Femur (tissue), 1 donor: ENCODE data around the gene DDX10.
"Not testable (repeated sequence)": the region's sequence is repeated elsewhere in the genome, so short reads cannot be mapped to it uniquely, and the experiment has no call there.

Experiments
- DNase-seq: peaks from one replicate; pipeline ENCODE4 v3.0.0-alpha.2; 2017

The DDX10 gene

GRCh38 chr11:108724974-108725689 is 60.3 kb downstream of the DDX10 start:
- DNase-seq, result no peak

GRCh38 chr11:108726077-108726800 is 61.4 kb downstream of the DDX10 start:
- DNase-seq, result no peak

GRCh38 chr11:108727665-108728064 is 62.8 kb downstream of the DDX10 start:
- DNase-seq, result no peak

- DNase-seq, result no peak
These were observed 64.5 kb downstream of the DDX10 start for GRCh38 chr11:108729227-108729871.

GRCh38 chr11:108732395-108732794 is 67.5 kb downstream of the DDX10 start:
- no peak for DNase-seq

- no peak for DNase-seq
These were observed 68.7 kb downstream of the DDX10 start for GRCh38 chr11:108733479-108734116.

GRCh38 chr11:108734283-108734682 is 69.4 kb downstream of the DDX10 start:
- no peak for DNase-seq

- no peak for DNase-seq
These were observed 70.2 kb downstream of the DDX10 start for GRCh38 chr11:108734956-108735559.

GRCh38 chr11:108740132-108740531 is 75.3 kb downstream of the DDX10 start:
- DNase-seq, result not testable (repeated sequence)

- DNase-seq, result no peak
These were observed 79.0 kb downstream of the DDX10 start for GRCh38 chr11:108743851-108744250.

GRCh38 chr11:108748968-108749367 is 84.1 kb downstream of the DDX10 start:
- no peak for DNase-seq

GRCh38 chr11:108751444-108751843 is 86.6 kb downstream of the DDX10 start:
- DNase-seq, result no peak

GRCh38 chr11:108752297-108752751 is 87.5 kb downstream of the DDX10 start:
- DNase-seq, result no peak

GRCh38 chr11:108754901-108755625 is 90.2 kb downstream of the DDX10 start:
- peak; percentile 38 for DNase-seq

GRCh38 chr11:108757630-108758029 is 92.8 kb downstream of the DDX10 start:
- DNase-seq, result no peak

GRCh38 chr11:108758458-108758857 is 93.6 kb downstream of the DDX10 start:
- DNase-seq, result no peak

- DNase-seq, result no peak
These were observed 101.8 kb downstream of the DDX10 start for GRCh38 chr11:108766596-108767173.

- DNase-seq, result no peak
These were observed 103.5 kb downstream of the DDX10 start for GRCh38 chr11:108768370-108768769.

- DNase-seq, result no peak
These were observed 104.1 kb downstream of the DDX10 start for GRCh38 chr11:108768964-108769363.

- DNase-seq, result no peak
These were observed 109.3 kb downstream of the DDX10 start for GRCh38 chr11:108774037-108774730.

GRCh38 chr11:108775324-108775723 is 110.5 kb downstream of the DDX10 start:
- DNase-seq, result no peak
